ENCODE data around the gene LHX2.

Gene LHX2

GRCh38 chr9:124012368-124013301 lies 1.1 kb downstream of the LHX2 start:
- DNase-seq (ENCODE audit: low read depth in 2 of 2, low spot score in 1 of 2) = no peak

GRCh38 chr9:124013309-124014210 lies 2.0 kb downstream of the LHX2 start:
- no peak for DNase-seq (ENCODE audit: low read depth in 2 of 2, low spot score in 1 of 2)

DNA sequence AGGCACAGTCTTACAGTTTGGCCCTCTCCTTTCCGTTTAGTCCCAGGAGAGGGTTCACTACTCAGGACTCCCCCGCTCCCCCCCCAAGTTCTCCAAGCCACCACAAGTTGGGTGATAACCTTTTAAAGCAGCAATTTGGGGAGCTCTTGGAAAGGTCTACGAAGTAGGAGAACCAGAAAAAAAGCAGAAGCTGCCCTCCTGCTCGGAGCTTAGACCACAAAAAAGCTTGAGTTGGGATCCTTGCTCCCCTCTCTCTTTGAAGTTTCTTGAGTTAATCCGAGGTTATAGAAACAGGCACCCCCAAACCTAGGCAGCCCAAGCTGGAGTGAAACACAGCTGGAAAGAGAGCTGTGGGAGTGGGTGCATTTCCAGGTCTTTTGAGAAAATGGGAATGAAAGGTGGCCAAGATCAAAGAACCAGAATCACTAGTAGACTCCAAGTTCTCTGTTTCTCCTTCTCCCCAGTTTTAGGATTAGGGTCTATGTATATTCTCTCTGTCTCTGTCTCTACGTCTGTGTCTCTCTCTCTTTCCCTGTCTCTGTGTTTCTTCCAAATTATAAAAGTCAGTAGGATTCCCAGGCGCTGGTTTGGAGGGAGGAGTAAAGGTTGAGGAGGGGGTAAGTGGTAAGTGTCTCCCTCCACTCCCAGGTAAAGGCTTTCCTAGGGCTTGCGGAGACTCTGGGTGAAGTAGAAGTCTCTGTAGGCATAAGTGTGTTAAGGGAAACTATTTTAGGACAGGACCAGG lies 2.8 kb downstream of the LHX2 start:
- DNase-seq (ENCODE audit: low read depth in 2 of 2, low spot score in 1 of 2) = no peak

GRCh38 chr9:124014956-124015660 lies 3.5 kb downstream of the LHX2 start:
- no peak for DNase-seq (ENCODE audit: low read depth in 2 of 2, low spot score in 1 of 2)

- no peak for DNase-seq (ENCODE audit: low read depth in 2 of 2, low spot score in 1 of 2)
Observed at GRCh38 chr9:124015661-124016131, 4.1 kb downstream of the LHX2 start.

DNA sequence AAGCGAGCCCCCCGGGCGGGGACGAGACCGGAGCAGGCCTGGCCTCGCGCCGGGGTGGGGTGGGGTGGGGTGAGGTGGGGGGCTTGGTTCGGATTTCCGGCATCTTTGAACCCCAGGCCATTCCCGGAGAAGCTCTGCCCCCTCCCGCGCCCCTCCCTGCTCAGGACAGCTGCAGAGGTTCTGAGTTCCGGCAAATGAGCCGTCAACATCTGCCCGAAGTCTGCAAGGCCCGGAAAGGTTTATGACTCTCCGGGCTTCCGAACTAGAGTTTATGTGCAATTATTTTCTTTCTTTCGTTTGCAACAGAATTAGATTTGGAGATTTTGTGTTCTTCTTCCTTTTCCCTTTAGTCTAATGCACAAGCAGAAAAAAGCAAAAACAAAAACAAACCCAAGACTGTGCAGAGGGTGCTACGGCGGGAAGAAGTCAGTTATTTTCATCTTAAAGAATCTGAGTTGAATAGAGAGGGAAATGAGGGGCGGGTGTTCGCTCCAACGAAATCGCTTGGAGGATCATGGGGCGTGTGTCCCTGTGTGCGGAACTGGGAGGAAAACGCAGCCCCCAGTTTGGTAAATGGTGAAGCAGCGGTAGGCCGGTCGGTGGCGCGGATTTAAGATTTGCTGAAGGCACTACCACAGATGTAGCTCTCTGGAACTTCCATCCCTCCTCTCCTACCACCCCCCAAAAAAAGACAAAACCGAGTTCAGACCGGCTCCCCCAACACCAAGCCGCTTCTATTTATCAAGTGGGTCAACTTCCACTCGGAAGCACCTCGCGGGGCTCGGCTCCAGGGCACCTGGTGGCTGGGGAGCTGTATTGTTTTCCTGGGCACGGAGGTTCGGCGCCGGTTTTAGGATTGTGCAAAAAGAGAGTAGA lies 4.8 kb downstream of the LHX2 start:
- DNase-seq (ENCODE audit: low read depth in 2 of 2, low spot score in 1 of 2) = no peak

- DNase-seq (ENCODE audit: low read depth in 2 of 2, low spot score in 1 of 2) = no peak
Observed at GRCh38 chr9:124017051-124017928, 5.7 kb downstream of the LHX2 start.

GRCh38 chr9:124017929-124018729 lies 6.6 kb downstream of the LHX2 start:
- no peak for DNase-seq (ENCODE audit: low read depth in 2 of 2, low spot score in 1 of 2)

- DNase-seq (ENCODE audit: low read depth in 2 of 2, low spot score in 1 of 2) = no peak
Observed at GRCh38 chr9:124018730-124019697, 7.4 kb downstream of the LHX2 start.

GRCh38 chr9:124019771-124020519 lies 8.4 kb downstream of the LHX2 start:
- no peak for DNase-seq (ENCODE audit: low read depth in 2 of 2, low spot score in 1 of 2)

DNA sequence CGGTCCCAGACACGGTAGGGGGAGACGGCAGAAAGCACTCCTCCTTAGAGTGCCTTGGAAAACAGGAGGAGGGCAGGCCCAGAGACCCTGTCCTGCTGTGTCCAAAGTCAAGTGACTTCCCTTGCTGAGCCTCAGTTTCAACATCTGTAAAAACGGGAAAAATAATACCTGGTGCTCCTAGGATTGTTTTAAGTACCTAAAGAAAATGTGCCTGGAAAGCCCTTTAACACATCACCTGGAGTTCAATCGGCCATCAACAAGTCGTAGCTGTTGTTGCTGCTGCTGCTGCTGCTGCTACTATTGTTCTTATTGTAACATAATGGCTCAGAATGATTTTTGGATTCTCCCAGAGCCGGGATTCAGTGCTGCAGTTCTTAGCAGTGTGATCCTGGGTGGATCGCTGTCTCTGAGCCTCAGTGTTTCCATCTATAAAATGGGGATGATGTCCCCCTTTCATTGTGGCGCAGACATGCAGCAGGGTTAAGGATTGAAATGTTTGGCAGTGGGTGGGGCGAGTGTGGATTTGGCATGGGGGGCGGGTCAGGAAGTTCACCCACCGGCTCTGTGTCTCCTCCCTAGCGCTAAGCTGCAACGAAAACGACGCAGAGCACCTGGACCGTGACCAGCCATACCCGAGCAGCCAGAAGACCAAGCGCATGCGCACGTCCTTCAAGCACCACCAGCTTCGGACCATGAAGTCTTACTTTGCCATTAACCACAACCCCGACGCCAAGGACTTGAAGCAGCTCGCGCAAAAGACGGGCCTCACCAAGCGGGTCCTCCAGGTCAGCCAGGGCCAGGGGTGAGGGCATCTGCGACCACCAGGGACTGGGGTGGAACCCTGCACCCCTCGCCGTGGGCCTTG lies 9.2 kb downstream of the LHX2 start:
- no peak for DNase-seq (ENCODE audit: low read depth in 2 of 2, low spot score in 1 of 2)

GRCh38 chr9:124021385-124021769 lies 9.8 kb downstream of the LHX2 start:
- no peak for DNase-seq (ENCODE audit: low read depth in 2 of 2, low spot score in 1 of 2)

DNA sequence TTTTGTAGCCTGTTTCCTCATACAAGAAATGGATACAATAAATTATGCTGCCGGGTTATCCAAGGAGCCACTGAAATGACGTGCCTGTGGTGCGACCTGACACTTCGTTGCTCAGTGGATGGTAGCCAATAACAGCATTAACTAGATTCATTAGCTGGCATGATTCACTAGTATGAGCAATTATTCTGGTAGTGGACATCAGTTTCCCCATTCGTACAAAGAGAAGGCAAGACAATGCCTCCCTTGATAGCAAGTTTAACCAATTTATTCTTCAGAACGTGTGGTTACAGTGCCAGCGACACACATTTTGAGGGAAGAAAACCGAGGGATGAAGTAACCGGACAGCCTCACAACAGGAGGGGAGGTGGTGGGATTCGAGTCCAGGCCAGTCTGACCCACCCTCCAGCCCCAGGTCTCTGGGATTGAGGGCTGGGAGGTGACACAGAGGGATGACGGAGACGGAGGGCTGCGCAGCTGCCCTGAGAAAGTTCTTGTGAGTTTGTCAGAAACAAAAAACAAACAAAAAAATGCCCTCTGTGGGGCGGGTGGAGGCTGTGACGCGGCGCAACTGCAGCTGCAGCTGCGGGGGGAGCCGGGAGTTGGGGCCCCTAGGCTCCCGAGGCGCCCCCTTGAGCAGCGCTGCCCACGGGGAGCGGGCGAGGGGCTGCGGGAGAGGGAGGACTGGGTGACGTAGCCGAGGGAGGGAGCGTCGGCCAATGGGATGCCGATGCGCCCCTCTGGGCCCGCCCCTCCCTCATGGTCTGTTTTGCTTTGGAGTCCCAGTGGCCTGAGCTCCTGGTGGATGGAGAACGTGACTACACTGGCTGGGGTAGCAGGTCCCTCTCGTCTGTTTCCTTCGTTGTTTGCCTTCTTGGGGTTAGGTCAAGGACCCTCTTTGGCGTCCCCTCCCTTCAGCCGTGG lies 10.9 kb downstream of the LHX2 start:
- DNase-seq (ENCODE audit: low read depth in 2 of 2, low spot score in 1 of 2) = no peak

DNA sequence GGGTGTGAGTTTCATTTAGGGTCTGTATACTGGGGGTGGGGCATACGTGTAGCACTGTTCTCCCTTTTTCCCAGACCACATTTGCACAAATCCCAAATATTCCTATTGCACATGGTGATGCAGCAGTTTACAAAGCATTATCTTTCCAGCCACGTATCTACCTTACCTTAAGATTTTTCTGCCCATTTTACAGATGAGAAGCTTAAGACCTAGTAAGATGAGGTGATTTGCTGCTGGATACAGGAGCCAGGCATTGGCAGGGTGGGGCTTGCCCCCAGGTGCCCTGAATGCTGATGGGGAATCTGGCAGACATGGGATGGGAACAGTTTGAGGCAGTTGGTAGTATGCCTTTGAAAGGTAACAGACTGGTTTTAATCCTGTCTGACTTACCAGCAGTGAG lies 12.5 kb downstream of the LHX2 start:
- DNase-seq (ENCODE audit: low read depth in 2 of 2, low spot score in 1 of 2) = no peak

Measured in stimulated activated CD8-positive, alpha-beta memory T cell treated with anti-CD3 and anti-CD28 coated beads, Interleukin-4, amount 100 ng/mL, for 4 hours (primary cell).